ENCODE measurements around the gene ATP13A4. TPM values are rescaled to one million over a fixed set of nuclear protein-coding genes. Genes with fewer than 3 reads are reported as not detected.

ATP13A4 gene
- total RNA-seq, 4 donors from 2014 or later = 0.77 to 5.9 (median 0.88) TPM; not detected in 1

DNA sequence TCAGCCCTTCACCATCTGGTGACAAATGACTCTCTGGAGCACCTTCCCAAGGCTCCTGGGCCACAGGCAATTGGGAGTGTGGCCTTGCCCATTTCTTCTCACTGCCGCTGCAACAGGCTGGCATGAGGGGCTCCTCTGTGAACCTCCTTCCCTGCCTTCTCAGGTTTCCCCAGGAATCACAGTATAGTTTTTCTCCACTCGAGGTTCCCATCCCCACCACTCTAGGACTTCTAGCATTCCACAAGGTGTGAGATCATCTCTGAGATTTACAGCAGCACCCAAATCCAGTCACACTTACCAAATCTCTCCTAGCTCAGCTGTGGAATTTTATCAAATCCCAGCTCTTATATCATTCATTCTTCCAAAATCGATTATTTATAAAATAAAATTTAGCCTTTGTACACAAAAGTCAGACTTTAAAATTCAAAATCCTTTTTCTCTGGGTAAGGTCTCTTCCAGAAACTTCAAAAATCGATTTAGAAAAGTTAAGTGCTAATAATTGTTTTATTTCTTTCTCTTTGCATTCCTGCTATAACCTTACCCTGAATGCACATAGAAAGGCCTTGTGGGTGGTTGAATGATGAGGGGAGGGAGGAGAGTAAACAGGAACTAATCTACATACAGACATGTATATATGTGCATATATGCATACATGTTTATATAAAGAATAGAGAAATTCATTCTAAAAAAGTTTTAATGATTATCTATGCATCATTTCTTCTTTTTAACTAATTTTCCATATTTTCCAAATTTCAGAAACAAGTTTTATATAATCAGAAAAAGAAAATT lies 18.9 kb upstream of the ATP13A4 start:
- Histone ChIP-seq H3K36me3 (no peaks in the 10 kb centered on the region), H3K9me3 (no peaks in the 10 kb centered on the region), H3K27me3 (no peaks in the 10 kb centered on the region), H3K4me3 (no peak overlapping the region), H3K27ac (no peak overlapping the region), H3K4me1 (no peaks in the 10 kb centered on the region)
- TF ChIP-seq, protein P1, sequence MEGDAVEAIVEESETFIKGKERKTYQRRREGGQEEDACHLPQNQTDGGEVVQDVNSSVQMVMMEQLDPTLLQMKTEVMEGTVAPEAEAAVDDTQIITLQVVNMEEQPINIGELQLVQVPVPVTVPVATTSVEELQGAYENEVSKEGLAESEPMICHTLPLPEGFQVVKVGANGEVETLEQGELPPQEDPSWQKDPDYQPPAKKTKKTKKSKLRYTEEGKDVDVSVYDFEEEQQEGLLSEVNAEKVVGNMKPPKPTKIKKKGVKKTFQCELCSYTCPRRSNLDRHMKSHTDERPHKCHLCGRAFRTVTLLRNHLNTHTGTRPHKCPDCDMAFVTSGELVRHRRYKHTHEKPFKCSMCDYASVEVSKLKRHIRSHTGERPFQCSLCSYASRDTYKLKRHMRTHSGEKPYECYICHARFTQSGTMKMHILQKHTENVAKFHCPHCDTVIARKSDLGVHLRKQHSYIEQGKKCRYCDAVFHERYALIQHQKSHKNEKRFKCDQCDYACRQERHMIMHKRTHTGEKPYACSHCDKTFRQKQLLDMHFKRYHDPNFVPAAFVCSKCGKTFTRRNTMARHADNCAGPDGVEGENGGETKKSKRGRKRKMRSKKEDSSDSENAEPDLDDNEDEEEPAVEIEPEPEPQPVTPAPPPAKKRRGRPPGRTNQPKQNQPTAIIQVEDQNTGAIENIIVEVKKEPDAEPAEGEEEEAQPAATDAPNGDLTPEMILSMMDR (IDR thresholded peaks at IDR 0.05) = no peak
- no peak for TF ChIP-seq POLR2A (IDR thresholded peaks at IDR 0.05)
- intact Hi-C loops (cut with DNase I; ENCODE audit: low total_unique reads) = no loop called here
- DNase-seq = no peak

DNA sequence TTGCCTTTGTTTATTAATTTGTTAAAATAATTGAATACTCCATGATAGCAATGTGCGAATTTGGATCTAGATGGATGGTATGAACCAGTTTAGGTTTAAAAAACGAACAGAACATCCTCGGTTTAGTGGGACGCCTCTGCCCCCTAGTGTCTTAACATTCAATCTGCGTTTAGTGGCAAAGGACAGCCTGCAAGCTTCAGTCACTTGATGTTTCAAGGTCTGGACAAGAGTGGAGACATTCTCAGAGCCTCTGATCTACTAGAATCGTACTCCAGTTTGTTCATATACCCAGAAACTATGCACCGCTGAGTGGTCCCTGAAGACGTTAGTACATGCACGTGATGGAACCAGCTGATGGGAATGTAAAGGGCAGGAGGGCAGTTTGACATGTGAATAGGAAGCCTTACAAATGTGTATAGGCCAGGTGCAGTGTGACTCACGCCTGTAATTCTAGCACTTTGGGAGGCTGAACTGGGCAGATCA lies 17.8 kb upstream of the ATP13A4 start:
- DNase-seq = peak; percentile 32 to 41
- TF ChIP-seq, protein P1 (IDR thresholded peaks at IDR 0.05) = peak; percentile 57 to 67 (median 59)
- TF ChIP-seq POLR2A (IDR thresholded peaks at IDR 0.05) = no peak
- no peaks in the 10 kb centered on the region for H3K4me1 ChIP-seq
- no peak overlapping the region for H3K27ac ChIP-seq
- no peaks in the 10 kb centered on the region for H3K36me3 ChIP-seq
- no peaks in the 10 kb centered on the region for H3K27me3 ChIP-seq
- no peak overlapping the region for H3K4me3 ChIP-seq
- no peaks in the 10 kb centered on the region for H3K9me3 ChIP-seq
- intact Hi-C loops (cut with DNase I; ENCODE audit: low total_unique reads) = no loop called here

DNA sequence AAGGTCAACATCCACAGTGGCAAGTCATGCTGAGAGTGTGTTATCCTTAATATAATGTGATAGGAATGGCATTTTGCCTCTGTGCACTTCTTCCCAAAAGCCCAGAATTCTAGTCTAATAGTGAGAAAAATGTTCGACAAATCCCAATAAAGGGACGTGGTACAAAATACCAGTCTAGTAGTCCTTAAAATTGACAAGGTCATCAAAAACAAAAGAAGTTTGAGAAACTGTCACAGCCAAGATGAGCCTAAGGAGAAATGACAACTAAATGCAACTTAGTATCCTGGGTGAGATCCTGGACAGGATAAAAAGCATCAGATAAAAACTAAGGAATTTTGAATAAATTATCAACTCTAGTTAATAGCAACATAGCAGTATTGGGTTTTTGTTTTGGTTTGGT lies 14.4 kb upstream of the ATP13A4 start:
- TF ChIP-seq, protein P1 (IDR thresholded peaks at IDR 0.05) = no peak
- no peak for TF ChIP-seq POLR2A (IDR thresholded peaks at IDR 0.05)
- Histone ChIP-seq H3K9me3 (no peaks in the 10 kb centered on the region), H3K4me1 (no peaks in the 10 kb centered on the region), H3K27me3 (no peaks in the 10 kb centered on the region), H3K27ac (no peak overlapping the region), H3K36me3 (no peaks in the 10 kb centered on the region), H3K4me3 (no peak overlapping the region)
- intact Hi-C loops (cut with DNase I; ENCODE audit: low total_unique reads) = no loop called here
- no peak for DNase-seq

DNA sequence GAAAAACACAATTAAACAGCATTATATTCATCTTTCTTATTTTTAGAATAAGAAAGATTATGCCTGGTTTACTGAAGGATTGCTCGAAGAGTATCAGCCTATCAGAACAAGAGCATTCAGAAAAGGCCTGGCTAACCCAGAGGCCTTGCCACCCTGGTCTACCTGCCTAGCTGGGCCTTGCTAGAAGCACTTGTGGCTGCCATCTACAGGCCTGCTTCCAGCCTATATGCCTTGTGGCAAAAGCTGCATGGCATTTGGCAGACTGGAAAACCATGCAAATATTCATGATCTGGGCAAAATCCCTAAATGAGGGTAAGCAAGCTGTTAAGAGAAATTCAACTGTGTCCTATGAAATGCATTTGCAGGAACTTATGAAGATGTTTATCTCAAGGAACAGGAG lies 9.3 kb upstream of the ATP13A4 start:
- Histone ChIP-seq H3K9me3 (no peaks in the 10 kb centered on the region), H3K27ac (no peak overlapping the region), H3K36me3 (no peaks in the 10 kb centered on the region), H3K27me3 (no peaks in the 10 kb centered on the region), H3K4me3 (no peak overlapping the region), H3K4me1 (no peaks in the 10 kb centered on the region)
- intact Hi-C loops (cut with DNase I; ENCODE audit: low total_unique reads) = no loop called here
- TF ChIP-seq, protein P1 (IDR thresholded peaks at IDR 0.05) = no peak
- no peak for TF ChIP-seq POLR2A (IDR thresholded peaks at IDR 0.05)
- no peak for DNase-seq

DNA sequence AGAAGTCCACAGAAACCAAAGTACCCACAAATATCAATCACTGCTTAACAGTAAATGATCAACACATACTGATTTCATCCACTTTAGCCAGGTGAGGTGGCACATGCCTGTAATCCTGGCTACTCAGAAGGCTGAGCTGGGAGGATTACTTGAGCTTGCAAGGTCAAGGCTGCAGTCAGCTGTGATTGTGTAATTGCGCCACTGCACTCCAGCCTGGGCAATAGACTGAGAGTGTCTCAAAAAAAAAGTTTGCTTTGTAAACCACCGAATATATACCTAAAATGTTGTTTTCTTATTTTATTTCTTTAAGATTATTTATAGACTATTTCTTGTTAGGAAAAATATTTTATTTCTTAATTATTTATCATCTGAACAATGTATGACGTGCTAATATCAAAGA lies 8.7 kb upstream of the ATP13A4 start:
- Histone ChIP-seq H3K9me3 (no peaks in the 10 kb centered on the region), H3K27me3 (no peaks in the 10 kb centered on the region), H3K36me3 (no peaks in the 10 kb centered on the region), H3K27ac (no peak overlapping the region), H3K4me1 (no peaks in the 10 kb centered on the region), H3K4me3 (no peak overlapping the region)
- TF ChIP-seq POLR2A (IDR thresholded peaks at IDR 0.05) = no peak
- TF ChIP-seq, protein P1 (IDR thresholded peaks at IDR 0.05) = no peak
- intact Hi-C loops (cut with DNase I; ENCODE audit: low total_unique reads) = no loop called here
- no peak for DNase-seq

All from uterus (tissue), 4 donors.